ENCODE results near the gene GLB1L3.
"Not testable (repeated sequence)": the region's sequence is repeated elsewhere in the genome, so short reads cannot be mapped to it uniquely, and the experiment has no call there.

The GLB1L3 gene

GRCh38 chr11:134276396-134277182, 410 bp downstream of the GLB1L3 start:
- DNase-seq = no peak

- DNase-seq = no peak
Observed at GRCh38 chr11:134277183-134278001, 1.2 kb downstream of the GLB1L3 start.

- DNase-seq = no peak
Observed at GRCh38 chr11:134278356-134278755, 2.2 kb downstream of the GLB1L3 start.

- DNase-seq = not testable (repeated sequence)
Observed at GRCh38 chr11:134281635-134282034, 5.5 kb downstream of the GLB1L3 start.

GRCh38 chr11:134282121-134283045, 6.2 kb downstream of the GLB1L3 start:
- DNase-seq = no peak

- no peak for DNase-seq
Observed at GRCh38 chr11:134283461-134284230, 7.5 kb downstream of the GLB1L3 start.

- DNase-seq = not testable (repeated sequence)
Observed at GRCh38 chr11:134284349-134284748, 8.2 kb downstream of the GLB1L3 start.

GRCh38 chr11:134287561-134287960, 11.4 kb downstream of the GLB1L3 start:
- DNase-seq = no peak

GRCh38 chr11:134288486-134288885, 12.3 kb downstream of the GLB1L3 start:
- DNase-seq = no peak

- no peak for DNase-seq
Observed at GRCh38 chr11:134289167-134289566, 13.0 kb downstream of the GLB1L3 start.

GRCh38 chr11:134289789-134290188, 13.6 kb downstream of the GLB1L3 start:
- DNase-seq = no peak

GRCh38 chr11:134290646-134291045, 14.5 kb downstream of the GLB1L3 start:
- no peak for DNase-seq

- DNase-seq = no peak
Observed at GRCh38 chr11:134291196-134291595, 15.0 kb downstream of the GLB1L3 start.

- no peak for DNase-seq
Observed at GRCh38 chr11:134292661-134293060, 16.5 kb downstream of the GLB1L3 start.

GRCh38 chr11:134293119-134294113, 17.2 kb downstream of the GLB1L3 start:
- no peak for DNase-seq

GRCh38 chr11:134294664-134295063, 18.5 kb downstream of the GLB1L3 start:
- no peak for DNase-seq

- no peak for DNase-seq
Observed at GRCh38 chr11:134312223-134312622, 36.0 kb downstream of the GLB1L3 start.

GRCh38 chr11:134312807-134313206, 36.6 kb downstream of the GLB1L3 start:
- no peak for DNase-seq

- no peak for DNase-seq
Observed at GRCh38 chr11:134313379-134313778, 37.2 kb downstream of the GLB1L3 start.

- DNase-seq = no peak
Observed at GRCh38 chr11:134313821-134314607, 37.8 kb downstream of the GLB1L3 start.
